Pons (tissue), 1 donor: Measurements from ENCODE around the gene SPAG9.

ENCODE experiments used
- DNase-seq: peaks from one replicate; pipeline ENCODE4 v3.0.0-alpha.2; 2016; ENCODE audit warnings: low spot score

SPAG9 gene, protein sequence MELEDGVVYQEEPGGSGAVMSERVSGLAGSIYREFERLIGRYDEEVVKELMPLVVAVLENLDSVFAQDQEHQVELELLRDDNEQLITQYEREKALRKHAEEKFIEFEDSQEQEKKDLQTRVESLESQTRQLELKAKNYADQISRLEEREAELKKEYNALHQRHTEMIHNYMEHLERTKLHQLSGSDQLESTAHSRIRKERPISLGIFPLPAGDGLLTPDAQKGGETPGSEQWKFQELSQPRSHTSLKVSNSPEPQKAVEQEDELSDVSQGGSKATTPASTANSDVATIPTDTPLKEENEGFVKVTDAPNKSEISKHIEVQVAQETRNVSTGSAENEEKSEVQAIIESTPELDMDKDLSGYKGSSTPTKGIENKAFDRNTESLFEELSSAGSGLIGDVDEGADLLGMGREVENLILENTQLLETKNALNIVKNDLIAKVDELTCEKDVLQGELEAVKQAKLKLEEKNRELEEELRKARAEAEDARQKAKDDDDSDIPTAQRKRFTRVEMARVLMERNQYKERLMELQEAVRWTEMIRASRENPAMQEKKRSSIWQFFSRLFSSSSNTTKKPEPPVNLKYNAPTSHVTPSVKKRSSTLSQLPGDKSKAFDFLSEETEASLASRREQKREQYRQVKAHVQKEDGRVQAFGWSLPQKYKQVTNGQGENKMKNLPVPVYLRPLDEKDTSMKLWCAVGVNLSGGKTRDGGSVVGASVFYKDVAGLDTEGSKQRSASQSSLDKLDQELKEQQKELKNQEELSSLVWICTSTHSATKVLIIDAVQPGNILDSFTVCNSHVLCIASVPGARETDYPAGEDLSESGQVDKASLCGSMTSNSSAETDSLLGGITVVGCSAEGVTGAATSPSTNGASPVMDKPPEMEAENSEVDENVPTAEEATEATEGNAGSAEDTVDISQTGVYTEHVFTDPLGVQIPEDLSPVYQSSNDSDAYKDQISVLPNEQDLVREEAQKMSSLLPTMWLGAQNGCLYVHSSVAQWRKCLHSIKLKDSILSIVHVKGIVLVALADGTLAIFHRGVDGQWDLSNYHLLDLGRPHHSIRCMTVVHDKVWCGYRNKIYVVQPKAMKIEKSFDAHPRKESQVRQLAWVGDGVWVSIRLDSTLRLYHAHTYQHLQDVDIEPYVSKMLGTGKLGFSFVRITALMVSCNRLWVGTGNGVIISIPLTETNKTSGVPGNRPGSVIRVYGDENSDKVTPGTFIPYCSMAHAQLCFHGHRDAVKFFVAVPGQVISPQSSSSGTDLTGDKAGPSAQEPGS (N-terminal part only)

DNA sequence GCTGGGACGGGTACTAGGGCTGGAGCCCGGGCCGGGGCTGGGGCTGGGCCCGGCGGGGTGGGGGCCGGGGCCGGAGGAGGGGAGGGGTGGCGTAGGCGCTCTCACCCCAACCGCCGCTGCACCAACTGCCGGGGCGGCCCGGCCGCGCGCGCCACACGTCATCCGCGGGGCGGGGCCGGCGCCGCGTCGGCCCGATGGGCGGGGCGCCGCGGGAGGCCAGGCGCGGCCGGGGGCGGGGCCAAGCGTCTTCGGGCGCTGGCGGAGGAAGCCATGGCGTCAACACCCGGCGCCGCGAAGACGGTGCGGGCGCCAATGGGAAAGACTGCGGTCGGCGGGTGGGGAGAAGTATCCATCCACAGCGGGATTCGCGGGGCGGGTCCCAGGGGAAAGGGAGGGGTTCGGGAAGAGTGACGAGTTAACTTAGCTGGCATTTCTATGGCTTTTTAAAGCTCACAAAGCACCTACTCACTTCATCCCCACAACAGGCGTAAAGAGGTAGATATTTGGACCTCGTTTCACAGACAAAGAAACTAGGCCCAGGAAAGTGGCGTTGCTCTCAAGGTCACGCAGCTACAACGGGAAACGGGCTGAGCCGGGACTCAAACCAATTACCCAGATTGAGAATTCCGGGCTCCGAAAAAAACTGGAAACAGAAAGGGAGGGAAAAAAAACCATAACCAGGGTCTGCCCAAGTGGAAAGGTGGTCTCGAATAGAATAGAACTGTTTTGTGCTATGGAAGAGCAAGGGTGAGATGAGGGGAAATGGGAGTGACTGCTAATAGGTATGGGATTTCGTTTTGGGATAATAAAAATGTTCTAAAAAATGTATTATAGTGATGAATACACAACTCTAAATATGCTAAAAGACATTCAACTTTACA is at the start of gene SPAG9:
Gene SPAG9, minus strand, starts transcription at position 130 of the 881 bp plus-strand sequence. CDS start 212 bp downstream, outside the sequence.
- peak; percentile 88 for DNase-seq

DNA sequence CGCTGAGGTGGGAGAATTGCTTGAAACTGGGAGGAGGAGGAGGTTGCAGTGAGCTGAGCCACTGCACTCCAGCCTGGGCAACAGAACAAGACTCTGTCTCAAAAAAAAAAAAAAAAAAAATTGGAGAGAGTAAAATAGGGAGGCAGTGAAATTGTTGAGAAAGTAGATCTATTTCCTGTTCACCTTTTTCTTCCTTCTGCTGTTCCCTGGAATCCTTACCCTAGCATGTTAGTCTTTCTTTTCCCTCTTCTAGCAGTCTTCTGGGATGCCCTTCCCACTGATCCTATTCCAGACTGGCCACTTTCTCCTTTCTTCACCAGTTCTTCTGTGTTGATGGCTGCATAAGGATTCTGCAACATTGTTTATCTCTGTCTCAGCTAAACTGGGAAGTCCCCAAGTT is 48.7 kb upstream of the SPAG9 start:
- DNase-seq: no peak

DNA sequence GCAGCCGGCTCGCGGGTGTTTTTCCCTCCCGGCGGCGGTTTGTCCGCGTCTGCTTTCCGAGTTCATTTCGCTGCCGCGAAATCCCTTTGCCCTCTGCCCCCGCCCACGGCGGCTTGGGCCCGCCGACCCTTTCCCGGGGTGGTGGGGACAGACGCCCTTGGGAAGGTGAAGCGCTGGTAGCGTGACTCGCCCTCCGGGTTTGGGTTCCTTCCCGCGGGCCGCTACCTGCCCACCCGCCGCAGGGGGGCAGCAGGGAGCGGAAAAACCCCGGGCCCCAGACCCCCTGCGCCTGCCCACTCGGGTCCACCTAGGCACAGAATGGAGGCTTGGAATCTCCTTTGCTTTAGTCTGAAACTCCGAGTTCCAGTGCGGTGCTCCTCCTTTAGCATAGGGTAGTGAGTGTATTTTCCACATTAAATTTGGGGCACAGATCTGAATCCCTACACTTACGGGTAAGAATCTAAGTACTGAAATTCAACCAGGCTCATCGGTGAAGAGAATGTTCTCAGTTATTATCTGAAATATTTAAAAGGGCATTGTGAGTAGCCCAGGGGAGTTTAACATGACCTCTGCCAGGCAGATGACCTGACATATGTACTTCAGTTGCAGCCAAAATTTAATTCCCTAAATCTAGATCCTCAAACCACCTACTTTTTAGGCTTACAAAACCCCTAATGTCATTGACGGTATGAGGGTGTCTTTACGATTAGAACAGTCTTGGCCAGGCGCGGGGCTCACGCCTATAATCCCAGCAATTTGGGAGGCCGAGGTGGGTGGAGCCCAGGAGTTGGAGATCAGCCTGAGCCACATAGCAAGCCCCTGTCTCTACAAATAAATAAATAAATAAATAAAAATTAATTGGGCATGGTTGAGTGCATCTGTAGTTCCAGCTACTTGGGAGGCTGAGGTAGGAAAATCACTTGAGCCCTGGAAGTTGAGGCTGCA is 46.6 kb upstream of the SPAG9 start:
- DNase-seq: no peak

DNA sequence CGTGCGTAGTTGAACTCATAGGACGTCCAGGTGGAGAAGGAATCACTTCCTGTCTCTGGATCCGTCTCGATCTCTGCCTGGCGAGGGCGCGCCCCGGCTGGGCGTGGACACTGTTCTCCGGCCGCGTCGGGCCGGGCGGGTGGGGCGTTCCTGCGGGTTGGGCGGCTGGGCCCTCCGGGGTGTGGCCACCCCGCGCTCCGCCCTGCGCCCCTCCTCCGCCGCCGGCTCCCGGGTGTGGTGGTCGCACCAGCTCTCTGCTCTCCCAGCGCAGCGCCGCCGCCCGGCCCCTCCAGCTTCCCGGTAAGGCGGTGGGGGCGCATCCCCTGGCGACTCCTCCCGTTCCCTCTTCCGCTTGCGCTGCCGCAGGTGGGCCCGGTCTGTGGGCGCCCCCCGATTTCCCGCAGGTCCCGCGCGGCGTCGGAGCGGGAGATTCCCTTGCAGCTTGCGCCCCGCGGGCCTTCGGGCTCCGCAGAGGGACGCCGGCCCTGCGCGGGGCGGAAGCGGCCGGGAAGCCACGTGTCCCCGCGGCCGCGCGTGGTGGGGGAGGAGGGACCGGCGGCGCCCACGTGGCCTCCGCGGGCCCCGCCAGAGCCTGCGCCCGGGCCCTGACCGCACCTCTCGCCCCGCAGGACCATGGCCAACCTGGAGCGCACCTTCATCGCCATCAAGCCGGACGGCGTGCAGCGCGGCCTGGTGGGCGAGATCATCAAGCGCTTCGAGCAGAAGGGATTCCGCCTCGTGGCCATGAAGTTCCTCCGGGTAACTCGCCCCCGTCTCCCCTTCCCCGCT is 45.7 kb upstream of the SPAG9 start, which contains the start of gene NME2:
Gene NME2, plus strand, starts transcription at position 214 of the 789 bp plus-strand sequence. Its CDS starts 420 bp downstream, at position 634.
- peak; percentile 77 for DNase-seq

DNA sequence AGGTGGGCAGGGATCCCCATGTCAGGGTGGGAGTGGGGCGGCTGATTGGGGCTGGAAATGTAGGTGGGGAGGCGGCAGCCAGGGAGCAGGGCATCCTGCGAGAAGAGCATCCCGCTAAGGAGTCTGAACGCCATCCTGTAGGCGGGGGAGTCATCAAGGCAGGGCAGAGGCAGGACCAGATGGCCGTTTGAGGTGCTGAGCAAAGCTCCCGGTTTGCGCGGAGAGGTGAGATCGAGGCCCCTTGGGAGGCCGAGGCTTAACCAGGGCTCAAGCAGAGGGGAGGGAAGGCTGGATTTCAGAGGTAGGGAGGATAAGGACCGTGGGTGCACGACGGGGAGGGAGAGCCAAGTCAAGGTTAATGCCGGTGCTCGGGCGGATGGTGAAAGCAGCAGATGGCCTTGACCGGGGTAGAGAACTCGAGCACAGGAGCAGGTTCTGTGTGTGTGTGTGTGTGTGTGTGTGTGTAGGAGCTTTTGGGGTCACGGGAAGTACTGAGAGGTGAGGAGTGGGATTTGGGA is 45.1 kb upstream of the SPAG9 start:
- DNase-seq: no peak

DNA sequence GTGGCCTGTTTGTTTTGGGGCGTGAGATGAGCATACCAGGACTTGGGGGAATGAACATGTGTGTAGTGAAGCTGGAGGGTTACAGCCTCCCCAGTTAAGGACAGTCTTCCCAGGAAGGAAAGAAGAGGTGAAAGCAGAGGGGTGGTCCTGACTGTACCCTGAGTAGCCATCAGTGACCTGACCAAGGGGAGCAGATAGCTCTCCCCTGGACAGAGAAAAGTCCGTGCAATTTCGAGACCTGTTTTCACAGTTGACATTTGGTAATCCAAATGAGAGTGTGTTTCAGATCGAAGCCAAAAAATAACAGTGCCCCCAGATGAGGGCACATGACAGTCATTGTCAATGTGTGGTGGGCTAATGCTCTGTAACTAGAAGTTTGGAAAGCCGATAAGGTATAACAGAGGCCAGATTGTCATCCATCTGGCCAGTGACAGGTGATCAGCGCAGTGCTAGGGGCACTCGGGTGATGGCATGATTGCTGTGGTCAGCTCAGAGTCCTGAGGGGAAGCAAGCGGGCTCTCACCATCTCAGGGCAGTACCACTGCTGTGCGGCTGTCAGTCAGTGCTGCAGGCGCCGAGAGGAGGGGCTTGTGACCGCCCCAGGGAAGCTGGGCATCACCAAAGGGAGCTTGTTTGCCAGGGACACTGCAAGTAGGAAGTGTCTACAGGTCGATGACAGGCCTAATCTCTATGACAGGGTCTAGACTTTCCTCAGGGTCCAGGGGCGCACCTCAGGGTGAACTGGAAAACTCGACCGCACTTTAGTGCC is 44.4 kb upstream of the SPAG9 start:
- no peak for DNase-seq

DNA sequence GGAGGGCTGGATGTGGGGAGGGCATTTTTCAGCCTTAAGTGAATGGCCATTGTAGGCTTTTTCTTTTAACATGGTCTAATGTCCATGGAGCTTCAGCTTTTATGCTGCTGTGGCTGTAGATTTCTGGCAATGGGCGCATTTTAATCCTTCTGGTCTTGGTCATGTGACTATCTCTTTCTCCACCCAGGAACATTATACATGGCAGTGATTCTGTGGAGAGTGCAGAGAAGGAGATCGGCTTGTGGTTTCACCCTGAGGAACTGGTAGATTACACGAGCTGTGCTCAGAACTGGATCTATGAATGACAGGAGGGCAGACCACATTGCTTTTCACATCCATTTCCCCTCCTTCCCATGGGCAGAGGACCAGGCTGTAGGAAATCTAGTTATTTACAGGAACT is 40.9 kb upstream of the SPAG9 start:
- DNase-seq: no peak

DNA sequence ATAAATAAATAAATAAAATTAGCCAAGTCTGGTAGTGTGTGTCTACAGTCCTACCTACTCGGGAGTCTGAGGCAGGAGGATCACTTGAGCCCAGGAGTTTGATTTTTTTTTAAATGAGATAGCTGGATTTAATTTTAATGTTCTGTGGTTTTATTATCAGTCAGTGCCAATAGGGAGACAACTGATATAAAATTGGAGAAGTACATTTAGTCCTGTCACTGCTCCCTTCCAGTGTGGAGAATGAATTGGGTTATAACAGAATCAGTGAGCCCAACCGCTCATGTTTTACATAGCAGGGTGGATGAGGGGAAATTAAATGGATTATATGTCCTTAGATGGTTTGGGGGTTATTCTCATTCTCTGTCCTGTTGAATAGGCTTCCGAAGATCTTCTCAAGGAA is 38.9 kb upstream of the SPAG9 start:
- DNase-seq: no peak

DNA sequence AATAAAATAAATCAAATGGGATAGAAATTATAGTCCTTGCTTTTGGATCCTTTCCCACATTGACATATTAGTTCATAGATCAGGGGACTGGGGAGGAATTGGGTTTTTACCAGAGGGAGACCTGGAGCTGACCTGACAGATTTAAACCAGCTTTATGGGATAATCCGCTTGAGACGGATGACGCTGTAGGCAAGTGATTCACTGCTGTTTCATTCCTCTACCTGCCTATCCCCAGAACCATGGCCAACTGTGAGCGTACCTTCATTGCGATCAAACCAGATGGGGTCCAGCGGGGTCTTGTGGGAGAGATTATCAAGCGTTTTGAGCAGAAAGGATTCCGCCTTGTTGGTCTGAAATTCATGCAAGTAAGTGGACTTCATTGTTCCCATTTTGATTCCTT is 34.7 kb upstream of the SPAG9 start:
- no peak for DNase-seq

DNA sequence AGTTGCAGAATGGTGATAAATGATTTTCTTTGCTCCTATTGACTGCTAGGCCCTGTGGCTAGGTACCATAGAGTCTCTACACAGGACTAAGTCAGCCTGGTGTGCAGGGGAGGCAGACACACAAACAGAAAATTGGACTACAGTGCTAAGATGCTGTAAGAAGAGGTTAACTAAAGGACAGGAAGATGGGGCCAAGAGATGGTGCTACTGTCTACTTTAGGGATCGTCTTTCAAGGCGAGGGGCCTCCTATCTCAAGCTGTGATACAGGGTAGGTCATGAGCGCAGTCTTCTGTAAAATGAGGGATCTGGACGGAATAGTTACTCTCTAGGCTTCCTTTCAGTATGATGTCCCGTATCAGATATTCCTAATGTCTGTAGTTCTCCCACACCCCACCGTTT is 33.5 kb upstream of the SPAG9 start:
- no peak for DNase-seq

DNA sequence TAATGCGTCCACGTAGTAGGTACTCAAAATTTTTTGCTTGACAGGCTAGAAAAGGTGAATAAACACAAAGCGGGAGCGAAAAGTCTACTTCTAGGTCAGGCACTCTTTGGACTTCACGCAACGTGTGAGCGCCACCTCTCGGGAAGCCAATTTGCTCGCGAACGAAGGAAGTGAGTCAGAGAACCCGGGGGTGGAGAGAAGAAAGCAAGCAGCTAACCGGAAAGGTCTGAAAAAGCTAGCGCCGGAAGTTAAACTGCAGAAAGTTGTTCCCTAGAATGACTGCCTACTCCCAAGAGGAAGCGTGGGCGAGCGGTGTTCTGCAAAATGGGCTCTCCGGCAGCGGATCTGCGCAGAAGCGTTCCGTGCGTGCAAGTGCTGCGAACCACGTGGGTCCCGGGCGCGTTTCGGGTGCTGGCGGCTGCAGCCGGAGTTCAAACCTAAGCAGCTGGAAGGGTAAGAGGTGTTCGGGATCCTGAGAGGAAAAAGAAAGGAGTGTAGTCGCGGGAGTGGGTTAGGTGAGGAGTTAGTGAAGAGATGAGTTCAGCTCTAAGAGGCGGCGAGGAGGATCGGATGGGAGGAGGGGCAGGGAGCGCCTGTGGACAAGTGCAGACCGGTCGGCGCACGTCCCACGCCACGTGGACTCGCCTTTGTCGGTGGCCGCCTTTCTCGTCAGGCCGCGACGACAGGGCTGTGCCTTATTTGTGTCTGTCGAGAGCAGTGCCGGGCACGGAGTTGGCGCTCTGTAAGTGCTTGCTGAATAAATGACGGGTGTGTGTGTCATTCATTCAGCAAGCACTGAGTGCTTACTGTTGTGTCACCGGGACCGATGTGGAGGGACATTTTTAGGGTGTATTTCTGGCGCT is 32.8 kb upstream of the SPAG9 start, which contains the start of gene NME1:
Gene NME1, plus strand, starts transcription at position 350 of the 863 bp plus-strand sequence. CDS start 2,096 bp downstream, outside the sequence.
- DNase-seq: peak; percentile 100

DNA sequence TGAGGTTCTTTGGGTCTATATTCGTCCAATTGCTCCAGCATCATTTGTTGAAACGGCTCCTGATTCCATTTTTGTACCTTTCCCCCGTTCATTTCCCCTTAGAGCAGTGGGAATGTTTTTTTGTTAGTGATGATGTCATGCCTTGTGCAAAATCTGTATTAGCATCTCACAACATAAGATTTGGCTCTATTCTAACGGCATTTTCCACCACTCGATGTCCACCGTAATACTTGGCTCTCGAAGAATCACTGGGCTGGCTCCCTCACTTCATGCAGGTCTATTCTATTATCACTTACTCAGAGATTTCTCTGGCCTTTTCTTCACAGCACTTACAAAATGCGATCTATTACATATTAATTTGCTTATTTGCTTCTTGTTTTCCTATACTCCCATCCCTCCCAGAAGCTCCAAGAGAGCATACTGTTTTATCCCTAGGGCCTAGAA is 32.1 kb upstream of the SPAG9 start:
- no peak for DNase-seq

DNA sequence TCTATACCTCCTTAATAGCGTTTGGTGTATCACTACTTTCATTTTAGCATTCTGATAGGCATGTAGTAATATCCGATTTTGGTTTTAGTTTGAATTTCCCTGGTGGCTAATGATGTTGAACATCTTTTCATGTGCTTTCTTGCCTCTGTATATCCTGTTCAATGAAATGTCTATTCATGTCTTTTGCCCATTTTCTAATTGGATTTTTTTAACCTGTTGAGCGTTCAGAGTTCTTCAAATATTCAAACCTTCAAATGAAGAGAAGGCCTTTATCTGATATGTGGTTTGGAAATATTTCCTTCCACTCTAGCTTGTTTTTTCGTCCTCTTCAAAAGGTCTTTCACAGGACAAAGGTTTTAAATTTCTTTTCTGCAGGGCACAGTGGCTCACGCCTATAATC is 30.3 kb upstream of the SPAG9 start:
- no peak for DNase-seq

DNA sequence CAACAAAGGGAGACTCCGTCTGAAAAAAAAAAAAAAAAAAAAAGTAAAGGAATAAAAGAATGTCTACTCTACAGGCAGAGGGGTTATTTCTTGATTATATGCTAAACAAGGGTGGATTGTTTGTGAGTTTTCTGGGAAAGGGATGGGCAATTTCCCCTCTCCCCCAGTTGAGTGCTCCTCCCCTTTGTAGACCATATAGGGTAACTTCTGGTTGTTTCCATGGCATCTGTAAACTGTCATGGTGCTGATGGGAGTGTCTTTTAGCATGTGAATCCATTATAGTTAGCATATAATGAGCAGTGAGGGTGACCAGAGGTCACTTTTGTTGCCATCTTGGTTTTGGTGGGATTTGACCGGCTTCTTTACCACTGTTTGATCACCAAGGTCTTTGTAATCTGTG is 28.5 kb upstream of the SPAG9 start:
- DNase-seq: no peak

DNA sequence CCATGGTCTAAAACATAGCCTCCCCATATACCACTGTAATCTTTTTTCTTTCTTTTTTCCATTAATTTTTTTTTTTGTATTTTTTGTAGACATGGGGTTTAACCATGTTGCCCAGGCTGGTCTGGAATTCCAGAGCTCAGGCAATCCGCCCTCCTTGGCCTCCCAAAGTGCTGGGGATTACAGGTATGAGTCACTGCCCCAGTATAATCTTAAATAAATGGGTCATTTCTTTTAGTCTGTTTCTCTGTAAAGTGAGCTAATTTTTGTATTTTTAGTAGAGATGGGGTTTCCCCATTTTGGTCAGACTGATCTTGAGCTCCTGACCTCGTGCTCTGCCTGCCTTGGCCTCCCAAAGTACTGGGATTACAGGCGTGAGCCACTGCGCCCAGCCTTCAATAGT is 27.0 kb upstream of the SPAG9 start:
- no peak for DNase-seq

DNA sequence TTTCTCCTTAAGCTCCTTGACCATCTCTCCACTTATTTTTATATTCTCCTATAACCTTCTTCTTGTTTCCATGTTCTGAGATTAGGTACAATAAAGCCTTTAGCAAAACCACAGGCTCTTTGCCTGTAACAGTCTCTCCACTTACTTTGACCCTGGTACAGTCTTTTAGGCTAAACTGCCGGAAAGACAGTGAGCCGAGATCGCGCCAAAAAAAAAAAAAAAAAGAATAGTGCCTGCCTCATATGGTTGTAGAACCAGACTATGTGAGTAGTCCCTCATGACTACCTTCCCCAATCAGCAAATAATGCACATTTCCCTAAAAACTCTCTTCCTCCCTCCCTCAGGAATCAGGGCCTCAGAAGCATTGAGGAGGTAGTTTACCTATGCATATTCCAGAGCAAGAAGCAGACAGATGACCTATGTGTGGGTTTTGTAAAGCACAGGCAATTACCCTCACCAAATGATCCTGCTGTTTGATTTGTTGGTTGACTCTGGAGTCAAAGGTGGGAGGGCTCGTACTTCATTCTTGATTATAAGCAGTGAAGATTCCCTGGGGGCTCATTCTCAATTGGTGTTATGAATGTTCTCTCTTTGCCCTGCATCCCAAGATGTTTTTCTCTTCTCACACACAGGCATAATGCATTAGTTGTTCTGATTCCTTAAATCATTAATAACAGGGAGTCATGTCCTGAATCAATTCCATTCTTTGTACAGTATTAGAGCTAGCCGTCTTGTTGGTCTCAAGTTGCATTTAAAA is 23.8 kb upstream of the SPAG9 start:
- no peak for DNase-seq
